PFSK-1 (cell line): ENCODE data around the gene SLC22A6.

Experiments
- FOXP2 ChIP-seq: optimal IDR thresholded peaks from 2 replicates; pipeline ENCODE3; 2011; ENCODE audit warnings: borderline replicate concordance, control low read depth, inconsistent platforms; ENCODE audit not compliant: insufficient read depth; ENCODE audit errors: extremely low read length, extremely low read depth
- POLR2AphosphoS5 ChIP-seq: IDR thresholded peaks from 2 replicates; pipeline ENCODE4 v1.6.1; 2012; ENCODE audit warnings: low read depth, mild to moderate bottlenecking, control low read depth, low read length, moderate library complexity
- REST ChIP-seq, 2 experiments: IDR thresholded peaks; 2 replicates each; pipeline versions ENCODE4 v1.6.1 to v1.8.0; 2011 to 2012; ENCODE audit warnings: low read depth in 2 of 2, low read length in 2 of 2, control low read depth in 1 of 2, inconsistent platforms in 1 of 2, mild to moderate bottlenecking in 1 of 2, moderate library complexity in 1 of 2; ENCODE audit not compliant: insufficient read depth in 1 of 2
- SIN3A ChIP-seq: IDR thresholded peaks from 2 replicates; pipeline ENCODE4 v1.6.1; 2012; ENCODE audit warnings: mild to moderate bottlenecking, low read length, moderate library complexity, borderline replicate concordance; ENCODE audit not compliant: insufficient read depth
- TAF1 ChIP-seq: IDR thresholded peaks from 2 replicates; pipeline ENCODE4 v1.6.1; 2012; ENCODE audit warnings: low read length, control low read depth, borderline replicate concordance; ENCODE audit not compliant: insufficient read depth

SLC22A6 gene

GRCh38 chr11:63007920-63008319 lies 23.2 kb upstream of the SLC22A6 start:
- TF ChIP-seq SIN3A: no peak
- TF ChIP-seq TAF1: no peak
- TF ChIP-seq POLR2AphosphoS5: no peak

- no peak for TF ChIP-seq POLR2AphosphoS5
- no peak for TF ChIP-seq SIN3A
- no peak for TF ChIP-seq FOXP2
- no peak for TF ChIP-seq TAF1
- no peak for TF ChIP-seq REST (IDR thresholded peaks at IDR 0.05; ENCODE audit: insufficient read depth in 1 of 2, low read depth in 2 of 2, low read length in 2 of 2)
Measured at GRCh38 chr11:63001456-63001855, 16.7 kb upstream of the SLC22A6 start.

GRCh38 chr11:62999649-63000048 lies 14.9 kb upstream of the SLC22A6 start:
- no peak for TF ChIP-seq REST (IDR thresholded peaks at IDR 0.05; ENCODE audit: insufficient read depth in 1 of 2, low read depth in 2 of 2, low read length in 2 of 2)
- no peak for TF ChIP-seq TAF1
- no peak for TF ChIP-seq FOXP2
- TF ChIP-seq SIN3A: no peak
- TF ChIP-seq POLR2AphosphoS5: no peak

- no peak for TF ChIP-seq SIN3A
- no peak for TF ChIP-seq REST (IDR thresholded peaks at IDR 0.05; ENCODE audit: insufficient read depth in 1 of 2, low read depth in 2 of 2, low read length in 2 of 2)
- TF ChIP-seq TAF1: no peak
- TF ChIP-seq FOXP2: no peak
- TF ChIP-seq POLR2AphosphoS5: no peak
Measured at GRCh38 chr11:62999156-62999555, 14.4 kb upstream of the SLC22A6 start.

- no peak for TF ChIP-seq REST (IDR thresholded peaks at IDR 0.05; ENCODE audit: insufficient read depth in 1 of 2, low read depth in 2 of 2, low read length in 2 of 2)
- no peak for TF ChIP-seq TAF1
- TF ChIP-seq SIN3A: no peak
- no peak for TF ChIP-seq FOXP2
- no peak for TF ChIP-seq POLR2AphosphoS5
Measured at GRCh38 chr11:62996271-62996670, 11.5 kb upstream of the SLC22A6 start.
